NCI-H774 (cell line): Measurements from ENCODE around the gene AGAP5.

Experiments
- DNase-seq: peaks from one replicate; lab custom pipeline; 2025; lab: John Stamatoyannopoulos, UW

AGAP5 gene

DNA sequence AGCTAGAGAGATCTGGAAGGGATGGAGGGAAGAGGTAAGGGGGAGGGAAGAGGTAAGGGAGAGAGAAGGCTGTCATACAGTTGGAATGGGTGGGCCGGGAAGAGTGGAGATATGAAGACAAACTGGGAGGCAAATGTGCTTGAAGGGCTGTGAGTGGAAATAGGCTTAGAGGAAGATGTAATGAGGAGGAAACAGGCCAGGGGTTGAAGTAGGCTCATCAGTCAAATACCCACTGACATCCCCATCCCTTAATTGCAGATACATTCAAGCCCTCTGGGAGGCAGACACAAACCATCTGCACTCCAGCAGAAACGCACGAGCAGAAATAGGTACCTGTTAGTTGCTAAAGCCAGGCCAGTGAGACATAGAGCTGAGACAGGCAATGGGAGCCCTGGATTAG, 44.2 kb downstream of the AGAP5 start:
- no peak for DNase-seq

DNA sequence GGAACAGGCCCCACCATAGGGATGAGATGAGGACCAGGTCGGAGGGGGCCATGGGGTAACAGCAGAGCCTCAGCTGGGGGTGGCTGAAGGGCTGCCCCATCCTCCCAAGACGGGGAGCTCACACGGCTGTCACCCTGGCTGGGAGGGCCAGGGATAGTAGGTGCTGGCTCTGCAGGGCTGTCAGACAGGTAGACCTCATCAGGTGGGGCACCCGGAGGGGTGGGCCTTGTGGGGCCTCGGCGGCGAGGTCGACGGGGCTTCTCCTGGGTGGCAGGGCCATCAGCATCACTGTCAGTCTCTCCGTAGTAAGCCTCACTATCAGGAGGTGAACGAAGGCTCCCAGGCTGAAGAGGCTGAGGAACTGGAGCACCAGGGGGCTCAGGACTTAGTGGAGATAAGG, 44.7 kb downstream of the AGAP5 start:
- no peak for DNase-seq

DNA sequence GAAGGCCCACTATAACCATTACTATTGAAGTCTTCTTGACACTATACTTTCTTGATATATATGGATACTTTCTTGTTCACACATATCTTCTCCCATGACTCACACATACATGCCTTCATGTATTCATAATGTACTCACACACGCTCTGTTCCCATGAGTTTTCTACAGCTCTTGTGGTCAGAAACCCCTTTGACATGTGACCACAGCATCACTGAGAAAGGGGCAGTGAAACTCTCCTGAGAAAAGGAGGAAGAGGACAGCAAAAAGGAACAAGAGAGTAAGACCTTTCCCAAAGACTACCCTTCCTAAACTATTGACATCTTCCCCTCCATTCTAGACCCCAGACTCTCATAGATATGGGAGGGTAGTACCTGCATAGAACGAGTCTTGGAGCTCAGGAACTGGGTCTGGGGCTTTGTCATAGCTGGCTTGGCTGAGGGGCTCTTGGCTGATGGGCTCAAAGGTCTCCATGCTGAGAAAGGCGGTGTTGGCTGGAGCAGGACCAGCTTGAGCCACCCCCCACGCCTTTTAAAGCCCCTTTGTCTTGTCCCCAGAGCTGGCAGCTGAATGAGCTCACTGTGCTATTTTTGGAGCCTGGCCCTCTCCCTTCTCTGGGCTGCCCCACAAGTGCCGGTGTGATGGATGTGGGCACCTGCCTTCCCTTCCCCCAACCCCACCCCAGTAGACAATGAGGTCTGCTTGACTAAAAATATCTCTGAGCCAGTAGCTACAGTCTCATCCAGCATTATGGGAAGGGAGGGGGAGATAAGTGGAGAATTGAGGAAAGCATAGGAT, 47.2 kb downstream of the AGAP5 start:
- no peak for DNase-seq

DNA sequence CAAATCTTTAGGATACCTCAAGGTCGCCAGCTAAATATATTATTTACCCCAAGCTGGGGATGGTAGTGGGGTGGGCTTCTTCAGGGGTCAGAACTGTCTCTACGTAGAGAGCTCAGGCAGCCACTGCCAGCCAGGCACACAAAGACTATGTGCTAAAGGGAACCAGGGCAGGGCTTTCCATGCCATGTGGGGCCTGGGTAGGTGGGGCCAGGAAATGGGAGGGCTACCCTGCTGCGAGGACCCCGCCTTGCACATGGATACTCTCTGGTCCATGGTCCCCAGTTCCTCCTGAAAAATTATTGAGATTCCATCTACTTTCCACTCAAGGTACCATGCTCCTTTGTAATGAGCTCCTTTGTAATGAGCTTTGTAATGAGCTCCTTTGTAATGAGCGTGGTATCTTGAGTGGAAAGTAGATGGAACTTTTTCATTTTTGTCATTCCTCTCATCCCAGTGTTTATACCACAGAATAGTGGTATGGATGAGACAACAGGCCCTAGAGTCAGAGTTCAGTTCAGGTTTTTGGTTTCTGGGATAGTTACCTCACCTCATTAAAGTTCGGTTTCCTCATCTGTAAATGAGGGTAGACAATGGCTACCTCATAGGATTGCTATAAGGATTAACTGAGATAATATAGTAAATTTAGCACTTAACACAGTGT, 47.9 kb downstream of the AGAP5 start:
- DNase-seq = no peak

DNA sequence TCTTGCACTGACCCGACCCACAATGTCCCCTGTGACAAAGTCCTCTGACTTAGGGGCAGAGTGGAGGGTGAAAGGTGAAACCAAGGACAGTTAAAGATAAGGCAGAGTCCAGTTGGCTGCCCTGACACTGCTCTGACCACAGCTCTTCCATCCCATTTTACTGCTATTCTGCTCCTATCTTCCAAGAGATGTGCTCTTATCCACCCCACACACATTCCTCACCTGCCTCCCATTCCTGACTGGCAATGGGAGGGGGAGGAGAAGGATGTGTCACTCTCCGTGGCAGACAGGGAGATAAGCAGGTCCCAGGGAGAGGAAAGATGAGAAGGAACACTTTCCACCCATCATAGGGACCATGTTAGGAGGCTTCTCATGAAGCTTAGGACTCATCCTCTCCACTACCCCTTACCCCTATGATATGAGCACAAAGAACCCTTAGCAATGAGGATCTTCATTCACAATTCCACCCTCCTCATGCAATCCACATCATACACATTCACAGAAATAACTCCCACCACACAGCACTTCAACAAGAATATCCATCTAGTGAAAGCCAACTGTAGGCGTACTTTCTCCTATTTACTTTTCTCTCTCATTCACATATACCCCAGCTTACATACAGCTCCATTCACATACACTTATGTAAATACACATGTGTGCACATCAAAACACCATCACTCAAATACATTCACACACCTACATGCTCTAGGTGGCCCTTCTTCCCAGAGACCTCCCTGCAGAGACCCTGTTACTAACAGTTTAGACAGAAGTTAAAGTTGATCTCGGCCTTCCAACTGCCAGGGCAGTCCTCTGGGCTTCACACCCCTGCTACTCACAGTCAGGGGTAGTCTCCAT, 48.7 kb downstream of the AGAP5 start:
- no peak for DNase-seq

DNA sequence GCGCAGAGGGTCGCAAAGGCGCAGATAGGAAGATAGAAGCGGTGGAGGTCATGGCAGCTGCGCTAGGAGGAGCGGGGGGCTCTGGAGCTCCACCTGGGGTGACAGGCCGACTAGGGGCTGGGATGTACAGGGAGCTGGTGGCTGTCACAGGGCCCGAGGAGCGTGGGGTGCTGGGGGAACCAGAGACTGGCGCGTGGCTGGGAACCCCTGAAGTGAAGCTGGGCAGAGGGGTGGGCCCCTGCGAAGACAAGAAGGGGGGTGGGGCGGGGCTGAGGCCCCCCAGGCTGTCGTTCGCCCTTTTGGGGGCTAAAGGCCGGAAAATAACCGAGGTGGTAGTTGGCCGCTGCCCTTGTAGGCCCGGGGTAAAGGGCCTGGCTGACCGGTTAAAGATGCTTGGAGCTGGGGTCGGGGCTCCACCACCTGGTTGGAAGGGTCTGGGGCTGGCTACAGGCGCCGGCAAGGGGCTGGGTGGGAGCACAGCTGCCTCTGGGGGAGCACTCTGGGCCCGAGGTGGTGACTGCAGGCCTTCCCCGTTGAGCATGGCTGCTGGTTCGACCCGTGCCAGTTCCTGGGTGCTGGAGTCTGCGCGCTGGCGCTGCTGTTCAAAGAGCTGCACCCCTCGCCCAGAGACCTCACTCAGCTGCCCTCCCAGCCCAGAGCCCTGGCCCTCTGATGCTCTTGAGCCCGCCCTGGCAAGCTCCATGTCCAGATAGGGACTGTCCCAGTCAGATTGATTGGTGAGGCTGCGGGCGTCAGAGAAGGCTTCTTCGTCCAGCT, 49.8 kb downstream of the AGAP5 start:
- DNase-seq = no peak

DNA sequence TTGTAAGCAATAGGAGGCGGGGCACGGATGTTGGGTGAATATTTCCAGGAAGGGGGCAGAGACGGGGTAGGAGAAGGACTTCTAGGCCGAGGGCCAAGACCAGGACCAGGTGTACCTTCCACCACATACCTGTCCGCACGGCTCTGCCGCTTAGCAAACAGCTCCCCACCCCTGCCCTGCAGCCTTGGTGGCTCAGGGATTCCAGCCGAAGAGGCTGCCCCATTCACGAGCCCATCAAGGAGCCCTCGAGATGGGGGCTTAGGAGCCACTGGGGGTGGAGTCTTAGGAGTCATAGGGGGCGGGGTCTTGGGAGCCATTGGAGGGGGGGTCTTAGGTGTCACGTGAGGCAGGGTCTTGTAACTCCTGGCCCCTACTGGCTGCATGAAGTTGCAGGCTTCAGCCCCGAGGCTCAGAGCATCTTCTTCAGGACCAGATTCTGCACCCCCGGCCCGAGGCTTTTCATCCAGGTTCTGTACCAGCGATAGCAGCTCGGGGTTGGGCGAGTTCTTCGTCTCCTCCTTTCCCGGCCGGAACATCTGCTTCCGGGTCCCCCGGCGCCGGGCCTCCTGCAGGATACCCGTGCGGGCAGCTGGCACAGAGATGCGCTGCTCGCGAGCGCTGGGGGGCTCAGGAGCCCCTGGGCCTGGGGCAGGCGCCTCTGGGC, 50.6 kb downstream of the AGAP5 start:
- peak; percentile 50 for DNase-seq

DNA sequence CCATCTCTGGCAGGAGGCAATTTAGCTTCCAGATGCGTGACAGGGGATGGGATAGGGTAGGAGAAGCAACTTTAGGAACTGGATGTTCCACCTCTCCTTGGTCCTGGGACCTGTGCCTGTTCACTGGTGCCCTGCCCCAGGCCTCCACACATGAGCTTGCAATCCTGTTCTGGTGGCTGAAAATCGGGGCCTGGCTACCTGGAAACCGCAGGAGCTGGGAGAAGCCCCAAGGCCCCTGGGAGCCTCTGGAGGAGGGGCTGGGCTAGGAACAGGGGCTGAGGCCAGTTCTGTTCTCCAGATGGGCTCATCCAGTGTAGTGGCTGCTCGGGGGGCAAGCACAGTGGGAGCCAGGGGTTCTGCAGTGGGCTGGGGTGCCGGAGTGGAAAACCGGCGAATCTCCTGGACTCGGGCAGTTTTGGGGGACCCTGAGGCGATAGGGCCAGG, 51.3 kb downstream of the AGAP5 start:
- no peak for DNase-seq

DNA sequence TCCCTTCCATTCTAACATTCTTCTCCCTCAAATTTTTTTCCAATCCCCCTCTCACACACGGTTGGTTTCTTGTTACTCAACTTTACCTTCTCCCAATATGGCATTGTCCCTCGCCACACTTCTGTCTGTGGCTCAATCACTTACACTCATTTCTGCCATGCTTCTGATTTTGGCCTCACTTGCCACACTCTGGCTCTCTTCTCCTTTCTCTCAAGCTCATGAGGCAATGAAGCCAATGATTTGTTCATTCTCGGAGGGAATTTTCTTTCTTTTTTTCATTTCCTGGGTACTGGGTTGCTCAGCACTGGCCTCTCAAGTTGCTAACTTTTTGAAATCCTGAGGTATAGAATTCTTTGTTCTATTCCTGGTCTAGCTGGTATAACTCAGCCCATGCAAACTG, 52.7 kb downstream of the AGAP5 start:
- DNase-seq = no peak

DNA sequence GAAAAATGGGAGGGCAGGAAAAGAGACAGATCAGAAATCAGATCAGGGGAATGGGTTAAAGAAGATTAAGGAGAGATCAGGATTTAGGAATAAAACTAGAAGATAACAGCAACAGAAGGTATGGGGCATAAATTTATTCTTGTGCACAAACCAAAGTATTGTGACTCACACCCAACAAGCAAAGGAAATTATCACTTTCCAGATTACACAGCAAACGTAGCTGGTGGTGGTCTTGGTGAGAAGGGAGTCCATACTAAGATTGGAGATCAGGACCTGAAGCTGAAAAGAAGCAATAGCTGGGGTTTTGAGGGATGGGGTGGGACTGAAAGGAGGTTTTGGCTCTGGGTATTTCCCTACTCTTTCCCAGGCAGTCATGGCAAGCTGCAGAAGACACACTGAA, 53.1 kb downstream of the AGAP5 start:
- DNase-seq = no peak

DNA sequence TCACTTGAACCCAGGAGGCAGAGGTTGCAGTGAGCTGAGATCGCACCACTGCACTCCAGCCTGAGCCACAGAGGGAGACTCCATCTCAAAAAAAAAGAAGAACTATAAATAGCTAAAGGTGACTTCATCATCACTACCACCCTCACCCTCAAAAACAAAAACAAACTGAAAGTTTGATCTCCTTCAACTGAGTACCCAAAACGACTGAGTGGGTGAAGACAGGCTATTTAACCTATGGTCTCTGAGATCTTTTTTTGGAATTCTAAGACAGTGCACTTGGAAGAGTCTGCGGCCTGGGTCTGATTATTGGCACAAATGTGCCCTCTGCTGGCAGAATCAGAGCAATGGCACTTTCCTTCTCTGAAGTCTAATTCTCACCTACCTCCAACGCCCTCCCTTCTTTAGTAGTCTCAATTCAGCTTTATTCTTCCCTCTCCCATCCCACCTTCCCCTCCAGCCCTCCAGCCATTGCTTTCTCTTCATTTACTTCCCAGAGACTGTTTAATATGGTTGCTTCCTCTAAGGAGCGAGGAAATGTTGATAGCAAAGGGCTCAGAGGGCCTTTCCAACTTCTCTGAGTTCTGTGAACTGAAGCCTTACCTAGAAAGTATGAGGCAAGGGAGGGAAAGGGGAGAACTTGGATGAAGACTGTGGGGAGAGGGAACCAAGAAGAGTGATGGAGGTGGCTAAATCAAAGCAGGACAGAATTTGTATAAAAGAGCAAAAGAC, 53.7 kb downstream of the AGAP5 start:
- DNase-seq = peak; percentile 43

DNA sequence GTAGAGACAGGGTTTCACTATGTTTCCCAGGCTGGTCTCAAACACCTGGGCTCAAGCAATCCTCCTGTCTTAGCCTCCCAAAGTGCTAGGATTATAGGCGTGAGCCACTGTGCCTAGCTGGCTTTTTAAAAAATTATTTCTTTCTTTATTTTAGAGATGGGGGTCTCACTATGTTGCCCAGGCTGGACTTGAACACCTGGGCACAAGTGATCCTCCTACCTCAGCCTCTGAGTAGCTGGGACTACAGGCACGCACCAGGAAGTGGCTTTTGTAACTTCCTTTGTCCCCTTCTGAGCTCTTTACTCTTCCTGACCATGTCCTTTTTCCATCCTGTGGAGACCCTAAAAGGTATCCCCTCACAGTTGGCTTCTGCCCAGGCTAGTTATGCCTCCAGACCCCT, 54.5 kb downstream of the AGAP5 start:
- no peak for DNase-seq

DNA sequence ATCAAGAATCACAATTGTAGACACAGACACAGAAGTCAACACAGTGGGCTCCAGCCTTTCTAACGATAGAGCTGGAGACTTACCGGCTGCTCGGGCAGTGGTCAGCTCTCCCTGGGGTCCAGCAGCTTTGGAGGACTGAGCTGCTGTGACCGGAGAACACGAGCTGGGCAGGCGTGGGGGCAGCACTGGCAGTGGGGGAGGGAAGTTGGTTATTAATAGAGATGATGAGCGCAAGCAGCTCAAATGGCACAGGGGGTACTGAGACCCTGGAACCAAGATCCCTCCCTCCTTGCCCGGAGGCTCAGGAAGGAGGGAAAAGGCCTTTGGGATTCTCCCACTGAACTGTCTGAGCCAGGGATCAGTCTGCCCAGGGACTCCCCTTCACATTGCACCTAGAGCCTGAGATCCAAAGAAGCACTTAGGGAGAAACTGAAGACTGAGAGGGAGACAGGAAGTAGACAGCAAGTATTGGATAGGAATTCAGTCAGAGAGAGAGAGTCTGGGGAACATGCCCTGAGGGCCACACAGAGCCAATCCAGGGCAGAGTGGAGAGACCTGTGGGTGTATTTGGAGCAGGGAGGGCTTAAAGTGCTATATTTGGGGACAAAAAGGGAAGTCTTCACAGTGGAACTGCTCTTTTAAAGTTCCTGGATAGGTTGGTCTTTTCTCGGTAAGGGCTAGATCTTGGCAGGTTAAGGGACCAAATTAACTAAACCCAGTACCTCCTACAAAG, 56.4 kb downstream of the AGAP5 start, which contains the start of gene MYOZ1:
MYOZ1 (minus strand) TSS at position 147 of the 733 bp plus-strand sequence. CDS start 1,457 bp downstream, outside the sequence.
- DNase-seq = no peak

DNA sequence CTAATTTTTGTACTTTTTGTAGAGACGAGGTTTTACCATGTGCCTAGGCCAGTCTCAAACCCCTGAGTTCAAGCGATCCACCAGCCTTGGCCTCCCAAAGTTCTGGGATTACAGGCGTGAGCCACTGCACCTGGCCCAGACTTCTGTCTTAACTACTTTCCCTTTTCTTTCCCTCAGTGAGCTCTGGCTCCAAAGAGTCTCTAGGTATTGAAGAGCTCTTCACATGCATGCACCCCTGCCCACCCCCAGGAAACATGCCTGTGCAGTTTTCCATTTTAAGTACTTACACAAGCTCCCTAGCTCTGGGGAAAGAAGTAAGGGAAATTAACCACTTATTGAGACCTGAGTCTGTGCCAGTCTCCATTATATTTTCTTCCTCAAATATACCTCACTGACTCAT, 58.6 kb downstream of the AGAP5 start:
- no peak for DNase-seq

DNA sequence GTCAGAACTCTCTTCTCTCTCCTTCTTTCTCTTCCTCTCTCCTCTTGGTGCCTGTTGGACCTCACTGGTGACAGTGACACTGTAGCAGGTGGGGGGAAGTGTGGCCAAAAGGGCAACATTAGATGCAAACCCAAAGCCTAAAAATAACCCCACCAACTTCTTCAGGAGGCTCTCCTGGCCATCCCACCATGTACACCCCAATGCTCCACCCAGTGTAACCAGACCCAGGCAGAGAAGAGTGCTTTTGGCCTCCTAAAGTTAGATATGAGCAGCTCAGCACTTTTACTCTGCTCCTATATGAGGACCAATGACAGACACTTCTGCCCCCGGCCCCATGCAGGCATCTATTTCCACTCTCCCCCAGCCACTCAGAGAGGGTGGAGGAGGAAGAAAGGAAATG, 62.1 kb downstream of the AGAP5 start:
- DNase-seq = no peak

DNA sequence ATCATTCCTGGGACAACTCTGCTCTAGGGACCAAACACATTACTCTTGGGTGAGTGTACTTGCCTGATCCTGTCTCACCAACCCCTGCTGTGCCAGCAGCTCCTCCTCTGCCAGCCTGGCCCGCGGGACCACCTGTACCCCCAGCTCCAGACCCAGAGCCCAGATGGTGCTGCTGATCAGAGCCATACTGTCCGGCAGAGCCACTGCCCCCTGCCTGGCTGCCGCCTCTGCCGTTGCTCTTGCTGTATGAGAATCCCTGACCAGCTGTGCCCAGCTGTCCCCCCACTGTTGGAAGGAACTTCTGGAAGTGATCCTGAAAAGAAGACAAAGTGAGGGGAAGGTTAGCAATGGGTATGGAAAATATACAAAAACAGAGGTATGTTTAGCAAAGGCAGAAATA, 63.5 kb downstream of the AGAP5 start:
- DNase-seq = no peak

DNA sequence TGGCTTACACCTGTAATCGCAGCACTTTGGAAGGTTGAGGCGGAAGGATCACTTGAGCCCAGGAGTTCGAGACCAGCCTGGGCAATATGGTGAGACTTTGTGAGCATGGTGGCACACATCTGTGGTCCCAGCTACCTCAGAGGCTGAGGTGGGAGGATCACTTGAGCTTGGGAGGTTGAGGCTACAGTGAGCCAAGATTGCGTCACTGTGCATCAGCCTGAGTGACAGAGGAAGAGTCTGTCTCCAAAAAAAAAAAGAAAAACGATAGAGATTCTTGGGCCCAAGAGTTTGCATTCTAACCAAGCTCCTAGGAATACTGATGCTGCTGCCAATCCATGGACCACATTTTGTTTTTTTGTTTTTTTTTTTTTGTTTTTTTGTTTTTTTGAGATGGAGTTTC, 68.7 kb downstream of the AGAP5 start:
- no peak for DNase-seq

DNA sequence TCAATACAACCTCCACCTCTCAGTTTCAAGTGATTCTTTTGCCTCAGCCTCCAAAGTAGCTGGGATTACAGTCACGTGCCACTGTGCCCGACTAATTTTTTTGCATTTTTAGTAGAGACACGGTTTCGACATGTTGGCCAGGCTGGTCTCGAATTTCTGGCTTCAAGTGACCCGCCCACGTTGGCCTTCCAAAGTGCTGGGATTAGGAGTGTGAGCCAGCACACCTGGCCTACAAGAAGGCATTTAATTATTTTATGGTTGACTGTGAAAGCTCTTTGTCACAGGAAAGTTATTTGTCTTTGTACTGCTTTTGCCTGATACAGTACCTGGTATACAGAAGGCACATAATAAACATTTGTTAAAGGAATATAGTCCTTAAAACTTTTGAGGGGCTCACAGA, 69.5 kb downstream of the AGAP5 start:
- DNase-seq = no peak

DNA sequence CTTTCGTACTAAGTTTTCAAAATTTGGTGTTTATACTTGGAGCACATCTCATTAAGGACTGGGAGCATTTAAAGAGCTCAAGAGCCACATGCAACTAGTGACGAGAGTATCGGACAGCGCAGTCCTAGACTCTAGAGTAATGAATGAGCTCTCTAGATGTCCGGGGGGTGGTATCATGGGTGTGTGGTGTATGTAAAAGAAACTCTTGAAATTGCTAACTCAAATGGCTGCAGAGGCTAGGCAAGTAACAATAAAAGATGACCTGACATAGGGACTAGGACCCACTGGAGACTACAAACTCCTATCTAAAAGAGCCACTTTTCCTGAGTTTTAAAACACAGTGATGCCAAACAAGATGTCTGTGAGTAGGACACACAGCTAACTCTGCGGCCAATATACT, 70.6 kb downstream of the AGAP5 start:
- DNase-seq = no peak
